ENCODE results near the gene TGFA.

- TF ChIP-seq CTCF (IDR thresholded peaks at IDR 0.05; ENCODE audit: low read length) = no peak
- no peak for TF ChIP-seq EZH2 (IDR thresholded peaks at IDR 0.05; ENCODE audit: borderline replicate concordance, low read length)
Measured at GRCh38 chr2:70549962-70550361, 3.7 kb downstream of the TGFA start.

Measured in OCI-LY1 (cell line).